Bronchial epithelial cell (primary cell): ENCODE results near the gene NAP1L4. TPM values are rescaled to one million over a fixed set of nuclear protein-coding genes. Genes with fewer than 3 reads are reported as not detected.

Experiments used
- DNase-seq: peaks from one replicate; pipeline ENCODE4 v3.0.0-alpha.2; 2010; ENCODE audit warnings: low read depth
- FAIRE-seq: peaks from 2 replicates; lab custom pipeline; 2011; peaks lifted over from hg19 to GRCh38; lab: Jason Lieb, UNC
- H3K27me3 ChIP-seq: 2 replicates; pipeline ENCODE4 v1.5.1; 2011; ENCODE audit warnings: low read length; ENCODE audit not compliant: control insufficient read depth, insufficient read depth
- H3K36me3 ChIP-seq: 2 replicates; pipeline ENCODE4 v1.5.1; 2011; ENCODE audit warnings: low read length; ENCODE audit not compliant: control insufficient read depth, insufficient read depth
- H3K4me3 ChIP-seq: 2 replicates; pipeline ENCODE4 v1.5.1; 2011; ENCODE audit warnings: mild to moderate bottlenecking, low read depth, low read length, control low read depth
- CTCF ChIP-seq: IDR thresholded peaks from 2 replicates; pipeline ENCODE4 v1.5.1; 2011; ENCODE audit warnings: mild to moderate bottlenecking, moderate library complexity, low read length, control low read depth, inconsistent platforms; ENCODE audit not compliant: insufficient read depth, severe bottlenecking
- total RNA-seq: library from RNA; depleted of rRNA; stranded (reverse); fragments of >200 nt; gene quantifications from 2 replicates; pipeline ENCODE4 v1.2.1, GENCODE V29; 2014

NAP1L4 gene
- total RNA-seq, 1 donor from 2014 or later: 101 TPM

- TF ChIP-seq CTCF: no peak
- no peak overlapping the region for H3K4me3 ChIP-seq
- H3K36me3 ChIP-seq: no peaks in the 10 kb centered on the region
Observed at GRCh38 chr11:2916892-2917645, 75.1 kb downstream of the NAP1L4 start.

GRCh38 chr11:2916114-2916891 is 75.8 kb downstream of the NAP1L4 start:
- Histone ChIP-seq H3K27me3 (no peaks in the 10 kb centered on the region), H3K36me3 (no peaks in the 10 kb centered on the region), H3K4me3 (no peak overlapping the region)
- no peak for TF ChIP-seq CTCF
- DNase-seq (no peak), FAIRE-seq (no peak)

More at GRCh38 chr11:2916892-2917645, 75.1 kb downstream of the NAP1L4 start:
- H3K27me3 ChIP-seq: no peaks in the 10 kb centered on the region
- FAIRE-seq (no peak), DNase-seq (no peak)

- no peak for DNase-seq
- Histone ChIP-seq H3K36me3 (no peaks in the 10 kb centered on the region), H3K4me3 (no peak overlapping the region), H3K27me3 (no peaks in the 10 kb centered on the region)
- no peak for TF ChIP-seq CTCF
- peak; percentile 66 for FAIRE-seq
Observed at GRCh38 chr11:2915473-2915872, 76.7 kb downstream of the NAP1L4 start.

- Histone ChIP-seq H3K36me3 (no peaks in the 10 kb centered on the region), H3K4me3 (no peak overlapping the region), H3K27me3 (no peaks in the 10 kb centered on the region)
- no peak for TF ChIP-seq CTCF
- DNase-seq (no peak), FAIRE-seq (no peak)
Observed at GRCh38 chr11:2914455-2915195, 77.5 kb downstream of the NAP1L4 start.

GRCh38 chr11:2913776-2914175 is 78.4 kb downstream of the NAP1L4 start:
- no peak for DNase-seq
- no peak for FAIRE-seq

More at GRCh38 chr11:2913776-2914175, 78.4 kb downstream of the NAP1L4 start:
- H3K27me3 ChIP-seq: no peaks in the 10 kb centered on the region
- no peak for TF ChIP-seq CTCF
- H3K36me3 ChIP-seq: no peaks in the 10 kb centered on the region
- H3K4me3 ChIP-seq: no peak overlapping the region
